Measurements from ENCODE around the gene C1QBP.
A peak's percentile ranks its signal among the peaks of the same experiment; 100 is the strongest.

The C1QBP gene

GRCh38 chr17:5438716-5439445 lies at the start of gene C1QBP:
C1QBP (minus strand) TSS chr17:5439155; CDS start chr17:5439073, 82 bp downstream.
- Histone ChIP-seq H3K27ac (ENCODE audit: low read depth, low read length) (peak within 1 kb of the TSS; percentile 91), H3K9ac (ENCODE audit: low read length) (peak within 1 kb of the TSS; percentile 92), H3K36me3 (ENCODE audit: control insufficient read depth, insufficient read depth, low read length) (peaks cover 59% of the 10 kb centered on the region), H3K9me3 (ENCODE audit: control insufficient read depth, insufficient read depth, low read depth, low read length) (no peaks in the 10 kb centered on the region), H3K4me3 (ENCODE audit: low read depth, low read length) (peak within 1 kb of the TSS; percentile 91), H3K27me3 (ENCODE audit: control insufficient read depth, insufficient read depth, low read length) (no peaks in the 10 kb centered on the region), H3K4me1 (ENCODE audit: control insufficient read depth, insufficient read depth, low read length) (peaks cover 11% of the 10 kb centered on the region)

- no peak overlapping the region for H3K4me3 ChIP-seq (ENCODE audit: low read depth, low read length)
- H3K9ac ChIP-seq (ENCODE audit: low read length): no peak overlapping the region
- H3K27ac ChIP-seq (ENCODE audit: low read depth, low read length): no peak overlapping the region
- peaks cover 36% of the 10 kb centered on the region for H3K36me3 ChIP-seq (ENCODE audit: control insufficient read depth, insufficient read depth, low read length)
- no peaks in the 10 kb centered on the region for H3K9me3 ChIP-seq (ENCODE audit: control insufficient read depth, insufficient read depth, low read depth, low read length)
- no peaks in the 10 kb centered on the region for H3K27me3 ChIP-seq (ENCODE audit: control insufficient read depth, insufficient read depth, low read length)
- H3K4me1 ChIP-seq (ENCODE audit: control insufficient read depth, insufficient read depth, low read length): no peaks in the 10 kb centered on the region; the same call in 1 of the 2 replicates
Observed at GRCh38 chr17:5488752-5489151, 49.8 kb upstream of the C1QBP start.

GRCh38 chr17:5486206-5487124 lies 47.5 kb upstream of the C1QBP start, which contains the start of gene MIS12:
MIS12 (plus strand) TSS chr17:5486566; CDS start chr17:5488863, 2,297 bp downstream.
- Histone ChIP-seq H3K27me3 (ENCODE audit: control insufficient read depth, insufficient read depth, low read length) (no peaks in the 10 kb centered on the region), H3K36me3 (ENCODE audit: control insufficient read depth, insufficient read depth, low read length) (peaks cover 56% of the 10 kb centered on the region), H3K4me1 (ENCODE audit: control insufficient read depth, insufficient read depth, low read length) (no peaks in the 10 kb centered on the region; the same call in 1 of the 2 replicates), H3K27ac (ENCODE audit: low read depth, low read length) (peak within 1 kb of the TSS; percentile 98), H3K4me3 (ENCODE audit: low read depth, low read length) (peak within 1 kb of the TSS; percentile 100), H3K9me3 (ENCODE audit: control insufficient read depth, insufficient read depth, low read depth, low read length) (no peaks in the 10 kb centered on the region), H3K9ac (ENCODE audit: low read length) (peak within 1 kb of the TSS; percentile 100)

- Histone ChIP-seq H3K9me3 (ENCODE audit: control insufficient read depth, insufficient read depth, low read depth, low read length) (no peaks in the 10 kb centered on the region), H3K4me1 (ENCODE audit: control insufficient read depth, insufficient read depth, low read length) (no peaks in the 10 kb centered on the region; the same call in 1 of the 2 replicates), H3K27me3 (ENCODE audit: control insufficient read depth, insufficient read depth, low read length) (no peaks in the 10 kb centered on the region), H3K4me3 (ENCODE audit: low read depth, low read length) (peak within 1 kb of the TSS; percentile 100), H3K9ac (ENCODE audit: low read length) (peak within 1 kb of the TSS; percentile 100), H3K36me3 (ENCODE audit: control insufficient read depth, insufficient read depth, low read length) (peaks cover 65% of the 10 kb centered on the region), H3K27ac (ENCODE audit: low read depth, low read length) (peak within 1 kb of the TSS; percentile 98)
Observed at GRCh38 chr17:5485270-5486205, 46.6 kb upstream of the C1QBP start, which contains the start of gene DERL2. DERL2 (minus strand) TSS chr17:5486178; CDS start chr17:5486161, 17 bp downstream.

GRCh38 chr17:5481451-5481850 lies 42.5 kb upstream of the C1QBP start:
- H3K4me1 ChIP-seq (ENCODE audit: control insufficient read depth, insufficient read depth, low read length): no peaks in the 10 kb centered on the region; the same call in 1 of the 2 replicates
- no peak overlapping the region for H3K9ac ChIP-seq (ENCODE audit: low read length)
- no peaks in the 10 kb centered on the region for H3K27me3 ChIP-seq (ENCODE audit: control insufficient read depth, insufficient read depth, low read length)
- no peak overlapping the region for H3K4me3 ChIP-seq (ENCODE audit: low read depth, low read length)
- no peak overlapping the region for H3K27ac ChIP-seq (ENCODE audit: low read depth, low read length)
- peaks cover 83% of the 10 kb centered on the region for H3K36me3 ChIP-seq (ENCODE audit: control insufficient read depth, insufficient read depth, low read length)
- no peaks in the 10 kb centered on the region for H3K9me3 ChIP-seq (ENCODE audit: control insufficient read depth, insufficient read depth, low read depth, low read length)

GRCh38 chr17:5480962-5481361 lies 42.0 kb upstream of the C1QBP start:
- no peaks in the 10 kb centered on the region; the same call in 1 of the 2 replicates for H3K4me1 ChIP-seq (ENCODE audit: control insufficient read depth, insufficient read depth, low read length)
- no peaks in the 10 kb centered on the region for H3K27me3 ChIP-seq (ENCODE audit: control insufficient read depth, insufficient read depth, low read length)
- no peak overlapping the region for H3K27ac ChIP-seq (ENCODE audit: low read depth, low read length)
- H3K4me3 ChIP-seq (ENCODE audit: low read depth, low read length): no peak overlapping the region
- H3K9me3 ChIP-seq (ENCODE audit: control insufficient read depth, insufficient read depth, low read depth, low read length): no peaks in the 10 kb centered on the region
- H3K9ac ChIP-seq (ENCODE audit: low read length): no peak overlapping the region
- H3K36me3 ChIP-seq (ENCODE audit: control insufficient read depth, insufficient read depth, low read length): peaks cover 84% of the 10 kb centered on the region

GRCh38 chr17:5478992-5479391 lies 40.0 kb upstream of the C1QBP start:
- H3K27ac ChIP-seq (ENCODE audit: low read depth, low read length): no peak overlapping the region
- H3K4me3 ChIP-seq (ENCODE audit: low read depth, low read length): no peak overlapping the region
- H3K4me1 ChIP-seq (ENCODE audit: control insufficient read depth, insufficient read depth, low read length): no peaks in the 10 kb centered on the region
- H3K9me3 ChIP-seq (ENCODE audit: control insufficient read depth, insufficient read depth, low read depth, low read length): no peaks in the 10 kb centered on the region
- H3K36me3 ChIP-seq (ENCODE audit: control insufficient read depth, insufficient read depth, low read length): peaks cover 91% of the 10 kb centered on the region
- H3K9ac ChIP-seq (ENCODE audit: low read length): no peak overlapping the region
- no peaks in the 10 kb centered on the region for H3K27me3 ChIP-seq (ENCODE audit: control insufficient read depth, insufficient read depth, low read length)

- no peaks in the 10 kb centered on the region for H3K4me1 ChIP-seq (ENCODE audit: control insufficient read depth, insufficient read depth, low read length)
- H3K27me3 ChIP-seq (ENCODE audit: control insufficient read depth, insufficient read depth, low read length): no peaks in the 10 kb centered on the region
- H3K9me3 ChIP-seq (ENCODE audit: control insufficient read depth, insufficient read depth, low read depth, low read length): no peaks in the 10 kb centered on the region
- H3K4me3 ChIP-seq (ENCODE audit: low read depth, low read length): no peak overlapping the region
- peaks cover 56% of the 10 kb centered on the region for H3K36me3 ChIP-seq (ENCODE audit: control insufficient read depth, insufficient read depth, low read length)
- no peak overlapping the region for H3K27ac ChIP-seq (ENCODE audit: low read depth, low read length)
- no peak overlapping the region for H3K9ac ChIP-seq (ENCODE audit: low read length)
Observed at GRCh38 chr17:5473906-5474305, 35.0 kb upstream of the C1QBP start.

GRCh38 chr17:5472511-5472910 lies 33.6 kb upstream of the C1QBP start:
- H3K9me3 ChIP-seq (ENCODE audit: control insufficient read depth, insufficient read depth, low read depth, low read length): no peaks in the 10 kb centered on the region

GRCh38 chr17:5468075-5468473 lies 29.1 kb upstream of the C1QBP start:
- Histone ChIP-seq H3K27ac (ENCODE audit: low read depth, low read length) (peak overlapping the region; percentile 77; the same call in 1 of the 2 replicates), H3K36me3 (ENCODE audit: control insufficient read depth, insufficient read depth, low read length) (peaks cover 20% of the 10 kb centered on the region), H3K9me3 (ENCODE audit: control insufficient read depth, insufficient read depth, low read depth, low read length) (no peaks in the 10 kb centered on the region), H3K4me1 (ENCODE audit: control insufficient read depth, insufficient read depth, low read length) (peaks cover 14% of the 10 kb centered on the region), H3K9ac (ENCODE audit: low read length) (peak overlapping the region; percentile 91), H3K27me3 (ENCODE audit: control insufficient read depth, insufficient read depth, low read length) (no peaks in the 10 kb centered on the region), H3K4me3 (ENCODE audit: low read depth, low read length) (peak overlapping the region; percentile 83)

More at GRCh38 chr17:5472511-5472910, 33.6 kb upstream of the C1QBP start:
- Histone ChIP-seq H3K4me1 (ENCODE audit: control insufficient read depth, insufficient read depth, low read length) (no peaks in the 10 kb centered on the region), H3K4me3 (ENCODE audit: low read depth, low read length) (no peak overlapping the region), H3K9ac (ENCODE audit: low read length) (no peak overlapping the region), H3K27ac (ENCODE audit: low read depth, low read length) (no peak overlapping the region), H3K27me3 (ENCODE audit: control insufficient read depth, insufficient read depth, low read length) (no peaks in the 10 kb centered on the region), H3K36me3 (ENCODE audit: control insufficient read depth, insufficient read depth, low read length) (peaks cover 42% of the 10 kb centered on the region)
